Anterior cingulate cortex (tissue), 58 donors: Measurements from ENCODE around the gene UPF1.

Experiments used
- DNase-seq, 58 donors: peaks; one replicate each; lab custom pipeline; 2025; lab: John Stamatoyannopoulos, UW

UPF1 gene

GRCh38 chr19:18867751-18868150, 36.0 kb downstream of the UPF1 start:
- peak in 1 of 58 donors; percentile 27 for DNase-seq

GRCh38 chr19:18868380-18869022, 36.7 kb downstream of the UPF1 start:
- DNase-seq: peak in 6 of 58 donors; percentile 16 to 58 (median 35)

- DNase-seq: no peak
Observed at GRCh38 chr19:18869023-18869618, 37.4 kb downstream of the UPF1 start.

- DNase-seq: peak in 2 of 58 donors; percentile 19 to 21
Observed at GRCh38 chr19:18869781-18870530, 38.2 kb downstream of the UPF1 start.

- no peak for DNase-seq
Observed at GRCh38 chr19:18870531-18871172, 38.9 kb downstream of the UPF1 start.

GRCh38 chr19:18871543-18871942, 39.8 kb downstream of the UPF1 start:
- no peak for DNase-seq

GRCh38 chr19:18875726-18876125, 44.0 kb downstream of the UPF1 start:
- no peak for DNase-seq

- no peak for DNase-seq
Observed at GRCh38 chr19:18876865-18877264, 45.1 kb downstream of the UPF1 start.

- no peak for DNase-seq
Observed at GRCh38 chr19:18878058-18878797, 46.5 kb downstream of the UPF1 start.

- no peak for DNase-seq
Observed at GRCh38 chr19:18878858-18879578, 47.3 kb downstream of the UPF1 start.

- DNase-seq: peak in 2 of 58 donors; percentile 16 to 44
Observed at GRCh38 chr19:18879579-18880373, 48.0 kb downstream of the UPF1 start.

- DNase-seq: no peak
Observed at GRCh38 chr19:18881491-18881890, 49.7 kb downstream of the UPF1 start.

GRCh38 chr19:18883526-18884304, 52.0 kb downstream of the UPF1 start:
- DNase-seq: no peak

- DNase-seq: no peak
Observed at GRCh38 chr19:18886972-18887371, 55.2 kb downstream of the UPF1 start.

- no peak for DNase-seq
Observed at GRCh38 chr19:18889949-18890745, 58.4 kb downstream of the UPF1 start.

GRCh38 chr19:18893587-18894253, 62.0 kb downstream of the UPF1 start:
- DNase-seq: peak in 2 of 58 donors; percentile 45 to 56
